ENCODE data around the gene PSIP1.
"Not testable (repeated sequence)": the region's sequence is repeated elsewhere in the genome, so short reads cannot be mapped to it uniquely, and the experiment has no call there.

Gene PSIP1

DNA sequence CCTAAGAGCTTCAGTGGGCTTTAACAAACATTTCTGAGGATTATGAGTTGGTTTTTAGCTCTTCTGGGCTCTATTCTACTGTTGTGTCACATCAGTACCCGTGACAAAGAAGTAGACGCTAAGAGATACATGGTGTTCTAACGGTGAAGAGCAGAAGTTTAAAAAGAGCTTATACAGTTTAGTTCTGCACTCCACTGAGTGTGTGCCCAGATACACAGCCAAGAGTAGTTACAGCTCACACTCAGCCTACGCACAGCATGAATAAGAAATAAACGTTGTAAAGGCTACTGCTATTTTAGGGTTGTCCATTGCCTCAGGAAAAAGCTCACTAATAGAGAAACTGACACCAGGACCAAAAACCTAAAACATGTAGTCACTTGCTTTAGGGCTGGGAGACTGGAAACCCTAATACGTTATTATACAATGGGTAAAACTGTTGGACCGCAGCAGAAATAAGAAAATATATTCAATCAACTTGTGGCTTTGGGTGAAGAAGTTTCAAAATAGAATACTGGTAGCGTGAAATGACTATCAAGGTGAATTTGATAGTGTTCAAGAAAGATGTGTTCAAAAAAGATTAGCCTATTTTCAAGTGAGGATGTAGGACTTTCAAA is 34.7 kb downstream of the PSIP1 start:
- DNase-seq (ENCODE audit: low read depth, low spot score): no peak
- TF ChIP-seq EZH2 (IDR thresholded peaks at IDR 0.05) (no peak), FOXP2 (optimal IDR thresholded peaks at IDR 0.05; ENCODE audit: control extremely low read depth, extremely low read length, insufficient read depth) (no peak), POLR2AphosphoS5 (IDR thresholded peaks at IDR 0.05; ENCODE audit: borderline replicate concordance, low read depth, low read length) (no peak)
- Histone ChIP-seq H3K4me3 (no peak overlapping the region), H3K27ac (peak overlapping the region; percentile 38), H3K36me3 (ENCODE audit: insufficient read depth, low read length) (peaks cover 93% of the 10 kb centered on the region), H3K9ac (ENCODE audit: insufficient read length) (no peak overlapping the region), H3K9me3 (ENCODE audit: low read depth, low read length) (no peaks in the 10 kb centered on the region)

DNA sequence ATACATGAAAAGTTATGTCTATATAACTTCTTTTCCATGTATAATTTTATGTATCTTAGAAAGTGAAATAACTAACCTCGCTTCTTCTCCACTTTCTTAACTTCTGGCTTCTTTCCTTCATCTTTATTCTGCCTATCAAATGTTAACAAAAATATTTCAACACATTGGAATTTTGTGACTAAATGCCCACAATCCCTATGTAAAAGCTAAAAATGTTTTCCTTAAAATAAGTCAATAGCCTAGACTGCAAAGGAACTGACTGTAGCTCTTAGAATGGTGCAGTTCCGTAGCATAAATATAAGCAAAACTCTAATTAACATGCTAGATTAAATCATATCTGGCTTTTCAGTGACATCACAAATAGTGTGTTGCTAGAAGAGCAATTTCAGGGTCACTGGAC is 40.9 kb downstream of the PSIP1 start:
- no peak overlapping the region for H3K9ac ChIP-seq (ENCODE audit: insufficient read length)
- H3K4me3 ChIP-seq: no peak overlapping the region
- H3K36me3 ChIP-seq (ENCODE audit: insufficient read depth, low read length): peaks cover 96% of the 10 kb centered on the region
- DNase-seq (ENCODE audit: low read depth, low spot score): no peak
- TF ChIP-seq EZH2 (IDR thresholded peaks at IDR 0.05) (no peak), FOXP2 (optimal IDR thresholded peaks at IDR 0.05; ENCODE audit: control extremely low read depth, extremely low read length, insufficient read depth) (no peak), POLR2AphosphoS5 (IDR thresholded peaks at IDR 0.05; ENCODE audit: borderline replicate concordance, low read depth, low read length) (no peak)
- H3K27ac ChIP-seq: peak overlapping the region; percentile 6; the same call in 1 of the 2 replicates
- no peaks in the 10 kb centered on the region for H3K9me3 ChIP-seq (ENCODE audit: low read depth, low read length)

DNA sequence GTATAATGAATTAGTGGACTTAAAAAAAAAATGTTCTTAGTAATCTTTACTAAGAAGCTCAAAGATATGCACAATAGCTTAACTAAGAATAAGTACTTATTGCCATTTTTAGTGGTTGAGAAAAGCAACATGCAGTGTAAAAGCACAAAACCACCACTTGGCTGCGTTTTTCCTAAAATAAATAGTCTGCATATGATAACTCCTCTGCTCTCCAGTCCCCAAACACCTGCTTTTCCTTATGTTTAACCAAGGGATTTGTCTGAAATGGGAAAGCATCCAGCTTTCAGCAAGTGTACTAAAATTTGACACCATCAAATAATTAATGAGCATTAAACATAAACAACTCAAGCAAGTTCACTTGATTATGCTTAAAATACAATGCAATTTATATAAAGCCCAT is 41.4 kb downstream of the PSIP1 start:
- peaks cover 96% of the 10 kb centered on the region for H3K36me3 ChIP-seq (ENCODE audit: insufficient read depth, low read length)
- H3K27ac ChIP-seq: 0 out of 2 replicates have a peak overlapping the region, but pooled peaks have one; percentile 6
- no peak for TF ChIP-seq EZH2 (IDR thresholded peaks at IDR 0.05)
- no peak for TF ChIP-seq POLR2AphosphoS5 (IDR thresholded peaks at IDR 0.05; ENCODE audit: borderline replicate concordance, low read depth, low read length)
- TF ChIP-seq FOXP2 (optimal IDR thresholded peaks at IDR 0.05; ENCODE audit: control extremely low read depth, extremely low read length, insufficient read depth): no peak
- H3K9me3 ChIP-seq (ENCODE audit: low read depth, low read length): no peaks in the 10 kb centered on the region
- DNase-seq (ENCODE audit: low read depth, low spot score): no peak
- no peak overlapping the region for H3K4me3 ChIP-seq
- no peak overlapping the region for H3K9ac ChIP-seq (ENCODE audit: insufficient read length)

DNA sequence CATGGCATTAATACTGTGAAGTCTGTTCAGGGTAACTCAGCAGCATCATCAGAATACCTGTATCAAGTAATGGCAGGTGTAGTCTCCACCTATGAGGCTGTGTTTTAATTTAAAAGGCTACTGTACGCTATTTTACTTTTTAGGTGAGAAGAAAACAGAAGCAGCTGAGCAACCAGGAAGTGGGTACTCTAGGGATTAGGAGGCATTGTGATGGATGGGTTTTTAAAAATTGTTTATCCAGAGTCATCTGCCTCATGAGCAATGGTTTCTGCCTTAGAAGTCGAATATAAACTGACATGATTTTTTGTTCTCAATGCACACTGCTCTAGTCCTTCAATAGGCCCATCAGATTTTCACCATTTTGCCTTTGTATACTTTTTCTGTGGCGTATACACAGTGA is 42.6 kb downstream of the PSIP1 start:
- H3K4me3 ChIP-seq: no peak overlapping the region
- peak overlapping the region; percentile 0; the same call in 1 of the 2 replicates for H3K27ac ChIP-seq
- H3K36me3 ChIP-seq (ENCODE audit: insufficient read depth, low read length): peaks cover 95% of the 10 kb centered on the region
- H3K9ac ChIP-seq (ENCODE audit: insufficient read length): no peak overlapping the region
- TF ChIP-seq EZH2 (IDR thresholded peaks at IDR 0.05): no peak
- peak; percentile 29; the same call in 1 of the 2 replicates for TF ChIP-seq POLR2AphosphoS5 (IDR thresholded peaks at IDR 0.05; ENCODE audit: borderline replicate concordance, low read depth, low read length)
- no peaks in the 10 kb centered on the region for H3K9me3 ChIP-seq (ENCODE audit: low read depth, low read length)
- no peak for DNase-seq (ENCODE audit: low read depth, low spot score)

DNA sequence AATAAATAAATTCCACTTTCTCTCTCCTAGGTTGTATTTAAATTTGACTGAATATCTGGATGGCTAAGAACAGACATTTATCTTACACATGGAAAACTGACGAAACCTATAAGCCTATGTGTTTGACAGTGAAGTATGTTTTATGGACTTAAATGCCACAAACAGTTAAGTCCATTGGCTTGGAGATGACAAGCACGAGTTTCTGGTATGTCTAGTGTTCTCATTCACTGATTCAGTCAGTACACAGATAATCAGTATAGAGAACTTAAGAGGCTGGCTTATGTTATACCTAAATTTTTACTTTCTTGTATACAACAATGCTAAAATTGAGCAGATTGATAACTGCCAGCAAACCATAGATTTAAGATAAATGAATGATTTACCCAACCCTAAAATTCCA is 49.2 kb downstream of the PSIP1 start:
- H3K4me3 ChIP-seq: no peak overlapping the region
- no peak for TF ChIP-seq FOXP2 (optimal IDR thresholded peaks at IDR 0.05; ENCODE audit: control extremely low read depth, extremely low read length, insufficient read depth)
- no peak for TF ChIP-seq POLR2AphosphoS5 (IDR thresholded peaks at IDR 0.05; ENCODE audit: borderline replicate concordance, low read depth, low read length)
- no peak for TF ChIP-seq EZH2 (IDR thresholded peaks at IDR 0.05)
- H3K27ac ChIP-seq: no peak overlapping the region
- peaks cover 92% of the 10 kb centered on the region for H3K36me3 ChIP-seq (ENCODE audit: insufficient read depth, low read length)
- no peaks in the 10 kb centered on the region for H3K9me3 ChIP-seq (ENCODE audit: low read depth, low read length)
- no peak overlapping the region for H3K9ac ChIP-seq (ENCODE audit: insufficient read length)
- no peak for DNase-seq (ENCODE audit: low read depth, low spot score)

GRCh38 chr9:15461056-15461455 is 49.7 kb downstream of the PSIP1 start:
- H3K4me3 ChIP-seq: no peak overlapping the region
- no peaks in the 10 kb centered on the region for H3K9me3 ChIP-seq (ENCODE audit: low read depth, low read length)
- TF ChIP-seq FOXP2 (optimal IDR thresholded peaks at IDR 0.05; ENCODE audit: control extremely low read depth, extremely low read length, insufficient read depth) (no peak), POLR2AphosphoS5 (IDR thresholded peaks at IDR 0.05; ENCODE audit: borderline replicate concordance, low read depth, low read length) (no peak; the same call in 1 of the 2 replicates), EZH2 (IDR thresholded peaks at IDR 0.05) (no peak)
- no peak overlapping the region for H3K9ac ChIP-seq (ENCODE audit: insufficient read length)
- H3K36me3 ChIP-seq (ENCODE audit: insufficient read depth, low read length): peaks cover 92% of the 10 kb centered on the region
- DNase-seq (ENCODE audit: low read depth, low spot score): no peak
- no peak overlapping the region for H3K27ac ChIP-seq

GRCh38 chr9:15453956-15454355 is 56.8 kb downstream of the PSIP1 start:
- no peaks in the 10 kb centered on the region for H3K9me3 ChIP-seq (ENCODE audit: low read depth, low read length)
- no peak overlapping the region for H3K27ac ChIP-seq
- H3K9ac ChIP-seq (ENCODE audit: insufficient read length): no peak overlapping the region
- no peak for TF ChIP-seq FOXP2 (optimal IDR thresholded peaks at IDR 0.05; ENCODE audit: control extremely low read depth, extremely low read length, insufficient read depth)
- no peak for TF ChIP-seq POLR2AphosphoS5 (IDR thresholded peaks at IDR 0.05; ENCODE audit: borderline replicate concordance, low read depth, low read length)
- no peak for TF ChIP-seq EZH2 (IDR thresholded peaks at IDR 0.05)
- H3K4me3 ChIP-seq: no peak overlapping the region
- H3K36me3 ChIP-seq (ENCODE audit: insufficient read depth, low read length): peaks cover 94% of the 10 kb centered on the region
- no peak for DNase-seq (ENCODE audit: low read depth, low spot score)

GRCh38 chr9:15444141-15444540 is 66.6 kb downstream of the PSIP1 start:
- TF ChIP-seq EZH2 (IDR thresholded peaks at IDR 0.05) (no peak), POLR2AphosphoS5 (IDR thresholded peaks at IDR 0.05; ENCODE audit: borderline replicate concordance, low read depth, low read length) (no peak), FOXP2 (optimal IDR thresholded peaks at IDR 0.05; ENCODE audit: control extremely low read depth, extremely low read length, insufficient read depth) (no peak)
- no peak overlapping the region for H3K9ac ChIP-seq (ENCODE audit: insufficient read length)
- no peak for DNase-seq (ENCODE audit: low read depth, low spot score)
- no peak overlapping the region for H3K27ac ChIP-seq
- H3K9me3 ChIP-seq (ENCODE audit: low read depth, low read length): no peaks in the 10 kb centered on the region
- H3K4me3 ChIP-seq: no peak overlapping the region
- H3K36me3 ChIP-seq (ENCODE audit: insufficient read depth, low read length): peaks cover 74% of the 10 kb centered on the region

DNA sequence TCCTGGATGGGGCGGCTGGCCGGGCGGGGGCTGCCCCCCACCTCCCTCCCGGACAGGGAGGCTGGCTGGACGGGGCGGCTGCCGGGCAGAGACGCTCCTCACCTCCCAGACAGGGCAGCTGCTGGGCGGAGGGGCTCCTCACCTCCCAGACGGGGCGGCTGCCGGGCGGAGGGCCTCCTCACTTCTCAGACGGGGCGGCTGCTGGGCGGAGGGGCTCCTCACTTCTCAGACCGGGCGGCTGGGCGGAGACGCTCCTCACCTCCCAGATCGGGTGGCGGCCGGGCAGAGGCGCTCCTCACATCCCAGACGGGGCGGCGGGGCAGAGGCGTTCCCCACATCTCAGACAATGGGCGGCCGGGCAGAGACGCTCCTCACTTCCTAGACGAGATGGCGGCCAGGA is 68.5 kb downstream of the PSIP1 start:
- not testable (repeated sequence) for H3K9me3 ChIP-seq (ENCODE audit: low read depth, low read length); H3K27ac ChIP-seq; DNase-seq (ENCODE audit: low read depth, low spot score); H3K9ac ChIP-seq (ENCODE audit: insufficient read length); H3K4me3 ChIP-seq
- H3K36me3 ChIP-seq (ENCODE audit: insufficient read depth, low read length): peaks cover 74% of the 10 kb centered on the region

DNA sequence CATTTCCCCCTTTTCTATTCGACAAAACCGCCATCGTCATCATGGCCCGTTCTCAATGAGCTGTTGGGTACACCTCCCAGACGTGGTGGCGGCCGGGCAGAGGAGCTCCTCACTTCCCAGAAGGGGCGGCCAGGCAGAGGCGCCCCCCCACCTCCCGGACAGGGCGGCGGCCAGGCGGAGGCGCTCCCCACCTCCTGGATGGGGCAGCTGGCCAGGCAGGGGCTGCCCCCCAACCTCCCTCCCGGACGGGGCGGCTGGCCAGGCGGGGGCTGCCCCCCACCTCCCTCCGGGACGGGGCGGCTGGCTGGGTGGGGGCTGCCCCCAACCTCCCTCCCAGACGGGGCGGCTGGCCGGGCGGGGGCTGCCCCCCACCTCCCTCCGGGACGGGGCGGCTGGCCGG is 68.9 kb downstream of the PSIP1 start:
- H3K36me3 ChIP-seq (ENCODE audit: insufficient read depth, low read length): peaks cover 74% of the 10 kb centered on the region
- H3K9ac ChIP-seq (ENCODE audit: insufficient read length); H3K9me3 ChIP-seq (ENCODE audit: low read depth, low read length); H3K4me3 ChIP-seq; H3K27ac ChIP-seq; DNase-seq (ENCODE audit: low read depth, low spot score): not testable (repeated sequence)

Data from SK-N-MC (cell line).